HPDE6-E6E7 (cell line): Measurements from ENCODE around the gene HTR6.

Source experiments
- DNase-seq: peaks from one replicate; pipeline ENCODE4 v3.0.0; 2011; ENCODE audit warnings: missing footprints; ENCODE audit errors: extremely low spot score

HTR6 gene

DNA sequence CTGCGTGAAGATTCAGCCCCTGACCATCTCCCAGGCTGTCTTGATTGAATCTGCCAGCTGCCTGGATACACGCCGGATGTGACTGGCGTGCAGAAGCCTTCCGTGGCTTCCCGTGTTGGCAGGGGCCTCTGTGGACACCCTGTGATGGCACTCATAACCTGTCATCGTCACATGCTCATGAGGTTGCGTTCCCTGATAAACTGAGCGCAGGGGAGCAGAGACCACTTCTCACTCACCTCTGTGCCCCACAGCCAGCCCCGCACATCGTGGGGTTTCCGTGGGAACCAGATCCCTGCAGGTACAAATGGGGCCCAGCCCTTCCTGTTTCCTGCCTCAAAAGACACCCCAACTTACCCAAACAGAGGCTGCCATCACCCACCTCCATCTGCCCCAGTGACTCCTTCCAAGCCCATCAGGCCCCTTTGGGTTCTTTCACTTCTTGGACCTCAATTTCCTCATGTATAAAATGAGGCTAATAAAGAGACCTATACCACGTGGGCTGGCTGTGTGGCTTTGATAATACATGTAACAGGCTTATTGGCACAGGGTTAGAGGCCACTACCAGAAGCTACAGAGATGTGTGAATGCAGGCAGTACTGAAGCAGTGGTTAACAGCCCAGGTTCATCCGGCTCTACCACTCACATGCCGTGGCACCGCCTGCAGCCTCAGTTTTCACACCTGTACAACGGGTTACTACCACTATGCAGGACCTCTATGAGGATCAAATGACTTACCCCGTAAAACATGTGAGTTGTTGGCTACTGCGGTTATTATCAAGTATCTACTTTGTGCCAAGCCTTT, 23.6 kb downstream of the HTR6 start:
- DNase-seq: no peak

- DNase-seq: no peak
These were observed 24.5 kb downstream of the HTR6 start for GRCh38 chr1:19689085-19689757.

DNA sequence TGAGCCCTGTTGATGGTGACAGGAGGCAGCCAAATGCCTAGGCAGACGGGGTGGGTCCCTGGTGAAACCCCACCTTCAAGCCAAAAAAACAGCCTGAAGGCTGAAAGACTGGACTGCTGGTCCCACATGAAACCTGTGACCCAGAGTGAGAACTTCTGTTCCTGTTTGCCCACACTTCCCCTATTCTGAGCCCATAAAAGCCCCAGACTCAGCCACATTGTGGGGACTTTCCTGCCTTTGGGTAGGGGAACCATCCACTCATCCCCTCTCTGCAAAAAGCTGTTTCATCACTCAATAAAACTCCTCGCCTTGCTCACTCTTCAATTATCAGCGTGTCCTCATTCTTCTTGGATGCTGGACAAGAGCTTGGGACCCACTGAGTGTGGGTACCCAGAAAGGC, 25.2 kb downstream of the HTR6 start:
- DNase-seq: no peak

DNA sequence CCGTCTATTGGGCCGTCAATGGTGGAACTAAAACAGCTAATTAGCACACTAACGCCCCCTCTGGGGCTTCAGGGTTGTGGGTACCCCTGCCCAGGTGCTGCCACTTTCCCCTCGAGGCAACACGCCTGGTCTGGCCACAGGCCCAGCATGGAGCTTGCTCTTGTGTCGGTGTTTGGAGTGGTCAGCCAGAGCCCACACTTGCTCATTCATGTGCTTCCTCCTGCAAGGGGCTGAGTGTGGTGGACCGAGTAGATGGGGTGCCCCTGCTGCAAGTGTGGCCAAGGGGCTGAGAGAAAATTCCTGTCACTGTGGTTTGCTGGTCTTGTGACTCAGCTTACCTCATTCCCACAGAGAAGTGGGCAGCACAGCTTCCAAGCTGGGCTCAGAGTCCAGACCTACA, 25.7 kb downstream of the HTR6 start:
- DNase-seq: no peak

GRCh38 chr1:19694298-19694697, 29.6 kb downstream of the HTR6 start:
- no peak for DNase-seq

DNA sequence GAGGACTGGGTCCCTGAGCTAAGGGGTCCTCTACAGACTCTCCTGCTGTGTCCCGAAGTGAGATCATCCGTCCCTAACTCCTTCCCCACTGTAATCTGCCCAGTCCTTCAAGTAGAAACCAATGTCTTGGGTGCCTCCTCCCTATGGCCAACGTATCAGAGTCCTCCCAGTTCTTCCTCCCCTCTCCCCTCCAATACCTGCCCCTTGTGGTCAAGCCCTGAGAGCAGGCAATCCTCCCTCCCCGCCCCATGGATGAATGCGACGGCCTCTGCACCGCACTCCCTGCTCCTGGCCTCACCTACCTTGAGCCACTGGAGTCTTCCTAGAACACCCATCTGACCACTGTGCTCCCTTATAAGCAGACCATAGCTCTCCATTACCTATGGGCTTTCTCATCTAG, 31.1 kb downstream of the HTR6 start:
- DNase-seq: no peak

- no peak for DNase-seq
These were observed 32.1 kb downstream of the HTR6 start for GRCh38 chr1:19696820-19697219.

GRCh38 chr1:19698181-19698580, 33.5 kb downstream of the HTR6 start:
- no peak for DNase-seq

- no peak for DNase-seq
These were observed 35.6 kb downstream of the HTR6 start for GRCh38 chr1:19700079-19700777.

DNA sequence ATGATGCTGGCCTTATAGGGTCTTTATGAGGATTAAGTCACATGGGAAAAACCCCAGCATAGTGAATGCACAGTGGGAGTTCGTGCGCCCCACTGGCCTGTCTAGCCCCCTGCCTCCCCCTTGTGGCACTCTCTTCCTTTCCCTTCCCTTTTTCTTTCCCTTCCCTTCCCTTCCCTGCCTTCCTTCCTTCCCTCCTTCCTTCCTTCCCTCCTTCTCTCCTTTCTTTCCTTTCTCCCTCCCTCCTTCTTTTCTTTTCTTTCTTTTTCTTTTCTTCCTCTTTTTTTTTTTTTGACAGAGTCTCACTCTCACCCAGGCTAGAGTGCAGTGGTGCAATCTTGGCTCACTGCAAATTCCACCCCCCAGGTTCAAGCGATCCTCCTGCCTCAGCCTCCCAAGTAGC, 38.6 kb downstream of the HTR6 start:
- no peak for DNase-seq

- peak; percentile 92 for DNase-seq
These were observed 39.8 kb downstream of the HTR6 start for GRCh38 chr1:19704247-19705113.

GRCh38 chr1:19705464-19705863, 40.8 kb downstream of the HTR6 start:
- DNase-seq: no peak

DNA sequence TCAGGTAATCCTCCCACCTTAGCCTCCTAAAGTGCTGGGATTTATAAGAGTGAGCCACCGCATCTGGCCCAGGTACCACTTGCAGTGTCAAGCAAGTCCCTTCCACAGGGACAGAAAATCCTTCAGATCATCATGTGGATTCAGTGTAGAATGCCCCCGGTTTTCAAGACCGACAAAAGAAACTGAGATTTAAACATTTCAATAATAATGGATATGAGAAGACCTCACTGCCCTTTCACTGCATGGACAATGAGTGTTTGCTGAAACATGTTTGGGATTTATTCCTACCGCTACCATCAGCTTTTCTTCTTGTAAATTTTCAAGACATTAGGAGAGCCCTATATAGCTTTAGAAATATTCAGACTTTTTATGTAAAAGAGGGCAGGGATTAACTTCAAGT, 41.5 kb downstream of the HTR6 start:
- DNase-seq: no peak

DNA sequence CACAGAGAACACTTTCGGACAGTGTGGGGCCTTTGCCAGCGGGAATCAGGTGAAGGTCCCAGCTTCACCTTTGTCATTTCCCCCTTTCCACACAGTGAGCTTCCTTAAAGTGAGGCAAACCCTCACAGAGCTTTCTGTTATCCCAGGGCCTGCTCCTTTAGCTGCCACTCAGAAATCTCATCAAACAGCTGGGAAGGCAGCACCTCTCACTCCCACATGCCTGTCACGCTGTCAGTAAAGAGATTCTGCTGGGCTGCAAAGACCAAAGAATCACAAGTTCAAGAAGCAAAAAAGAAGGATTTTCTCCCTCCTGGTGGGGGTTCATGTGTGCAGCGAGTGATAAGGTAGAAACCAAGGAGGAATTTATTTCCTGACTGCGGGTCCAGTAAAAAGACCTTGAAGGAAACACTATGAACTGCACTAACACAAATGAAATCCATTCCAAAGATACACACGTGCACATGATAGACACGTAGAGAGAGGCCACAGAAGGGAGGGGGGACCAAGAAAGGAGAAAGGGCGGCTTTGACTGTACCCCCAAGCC, 44.0 kb downstream of the HTR6 start:
- no peak for DNase-seq

GRCh38 chr1:19709260-19709793, 44.7 kb downstream of the HTR6 start:
- no peak for DNase-seq

DNA sequence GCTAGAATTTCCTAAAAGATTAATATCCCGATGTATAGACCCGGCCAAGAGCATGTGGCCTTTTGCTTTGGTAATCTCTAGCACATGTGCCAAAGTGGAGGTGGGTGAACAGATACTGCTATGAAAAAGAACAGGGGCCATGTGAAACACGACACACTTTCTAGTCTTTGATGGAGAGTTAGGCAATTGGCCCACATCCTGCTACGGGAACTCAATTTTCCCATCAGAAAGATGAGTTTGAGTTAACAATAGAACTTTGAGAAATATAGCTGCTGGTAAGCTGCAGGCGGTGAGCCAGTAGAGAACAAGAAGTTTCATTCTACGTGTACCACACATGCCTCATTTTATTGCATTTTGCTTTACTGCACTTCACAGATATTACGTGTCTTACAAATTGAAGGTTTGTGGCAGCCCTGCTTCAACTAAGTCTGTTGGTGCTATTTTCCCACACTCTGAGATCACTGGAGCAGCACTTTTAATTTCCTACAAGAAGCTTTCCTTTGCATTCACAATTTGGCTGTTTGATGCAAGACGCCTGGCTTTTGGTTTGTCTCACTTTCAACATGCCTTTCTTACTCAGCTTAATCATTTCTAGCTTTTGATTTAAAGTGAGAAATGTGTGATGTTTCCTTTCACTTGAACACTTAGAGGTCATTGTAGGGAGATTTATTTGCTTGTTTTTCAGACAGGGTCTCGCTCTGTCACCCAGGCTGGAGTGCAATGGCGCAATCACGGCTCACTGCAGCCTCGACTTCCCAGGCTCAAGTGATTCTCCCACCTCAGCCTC, 46.3 kb downstream of the HTR6 start:
- no peak for DNase-seq

- DNase-seq: no peak
These were observed 48.3 kb downstream of the HTR6 start for GRCh38 chr1:19712928-19713327.

DNA sequence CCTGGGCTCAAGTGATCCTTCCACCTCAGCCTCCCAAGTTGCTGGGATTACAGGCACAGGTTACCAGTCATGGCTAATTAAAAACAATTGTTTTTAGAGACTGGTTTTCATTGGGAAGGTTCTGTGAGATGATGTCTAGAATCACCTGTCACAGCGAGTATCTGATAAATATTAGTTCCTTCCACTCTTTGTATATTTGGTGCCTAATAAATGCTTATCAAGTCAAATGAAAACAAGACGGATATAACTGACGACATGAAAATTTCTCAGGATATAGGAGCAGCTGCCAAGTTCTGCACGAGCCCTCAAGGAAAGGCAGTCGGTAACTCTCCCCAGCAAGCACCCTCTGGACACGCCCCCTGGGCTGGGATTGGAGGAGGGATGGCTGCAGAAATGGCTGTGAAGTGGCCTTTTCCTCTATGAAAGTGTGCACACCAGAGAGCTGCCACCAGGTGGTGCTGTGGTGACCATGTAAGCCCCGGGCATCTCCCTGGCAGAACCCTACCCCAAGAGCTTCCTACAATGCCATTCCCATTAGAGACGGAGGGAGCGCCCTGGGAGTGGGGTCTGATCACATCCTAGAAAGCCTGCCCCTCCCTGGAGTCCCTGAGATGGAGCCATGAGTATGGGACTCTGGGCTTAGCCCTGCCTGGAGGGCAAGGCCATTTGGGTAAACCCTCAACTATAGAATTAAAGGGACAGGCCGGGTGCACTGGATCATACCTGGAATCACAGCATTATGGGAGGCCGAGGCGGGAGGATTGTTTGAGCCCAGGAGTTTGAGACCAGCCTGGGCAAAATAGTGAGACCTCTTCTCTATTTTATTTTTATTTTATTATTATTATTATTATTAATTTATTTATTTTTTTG, 50.9 kb downstream of the HTR6 start:
- DNase-seq: peak; percentile 90

GRCh38 chr1:19717467-19717866, 52.8 kb downstream of the HTR6 start:
- DNase-seq: no peak

GRCh38 chr1:19720174-19720573, 55.5 kb downstream of the HTR6 start:
- no peak for DNase-seq
